NT2/D1 (cell line): ENCODE measurements around the gene FAM13B.
A peak's percentile ranks its signal among the peaks of the same experiment; 100 is the strongest.
"Not testable (repeated sequence)": the region's sequence is repeated elsewhere in the genome, so short reads cannot be mapped to it uniquely, and the experiment has no call there.

Experiments
- DNase-seq: peaks from one replicate; pipeline ENCODE4 v3.0.0-alpha.2; 2011; ENCODE audit warnings: low read depth, low spot score
- H3K27me3 ChIP-seq: 2 replicates; pipeline ENCODE4 v1.6.0; 2011; ENCODE audit warnings: mild to moderate bottlenecking; ENCODE audit not compliant: insufficient read length, insufficient read depth
- H3K36me3 ChIP-seq: 2 replicates; pipeline ENCODE4 v1.6.1; 2011; ENCODE audit warnings: mild to moderate bottlenecking, low read length, mixed read lengths; ENCODE audit not compliant: insufficient read depth, insufficient read length
- H3K4me1 ChIP-seq: 2 replicates; pipeline ENCODE4 v1.5.1; 2011; ENCODE audit not compliant: insufficient read depth, insufficient read length
- H3K4me3 ChIP-seq: 2 replicates; pipeline ENCODE4 v1.5.1; 2011; ENCODE audit warnings: low read depth; ENCODE audit not compliant: insufficient read length
- H3K9ac ChIP-seq: 2 replicates; pipeline ENCODE4 v1.6.0; 2011; ENCODE audit warnings: low read depth; ENCODE audit not compliant: insufficient read length
- H3K9me3 ChIP-seq: 2 replicates; pipeline ENCODE4 v1.5.1; 2011; ENCODE audit warnings: mild to moderate bottlenecking, low read length; ENCODE audit not compliant: insufficient read depth
- SUZ12 ChIP-seq: IDR thresholded peaks from 2 replicates; pipeline ENCODE4 v1.6.1; 2011; ENCODE audit not compliant: insufficient read length, insufficient read depth; ENCODE audit errors: extremely low read depth
- YY1 ChIP-seq: IDR thresholded peaks from 2 replicates; pipeline ENCODE4 v1.6.1; 2011; ENCODE audit not compliant: insufficient read length, insufficient read depth
- ZNF274 ChIP-seq: IDR thresholded peaks from 2 replicates; pipeline ENCODE4 v1.6.1; 2011; ENCODE audit warnings: mild to moderate bottlenecking, low read depth, low read length

The FAM13B gene

DNA sequence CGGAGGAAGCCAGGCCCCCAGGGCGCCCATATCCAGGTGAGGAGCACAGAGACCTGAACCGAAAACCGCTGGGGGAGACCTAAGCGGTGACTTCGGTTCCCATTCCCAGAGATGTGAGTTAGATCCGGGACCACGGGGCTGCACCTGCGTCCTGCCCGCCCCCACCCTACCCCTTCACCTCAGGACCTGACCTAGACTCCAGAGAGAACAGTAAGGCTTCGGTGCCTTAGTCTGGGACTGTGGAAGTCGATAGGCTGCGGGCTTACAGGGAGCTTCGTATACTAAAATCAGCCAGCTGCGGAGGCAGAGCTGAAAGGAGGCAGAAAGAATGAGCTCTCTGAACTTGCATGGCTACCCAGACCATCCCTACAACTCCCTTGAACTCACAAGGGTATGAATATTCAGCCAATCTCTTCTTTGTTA is 518 bp upstream of the FAM13B start:
- TF ChIP-seq YY1: no peak
- TF ChIP-seq SUZ12: no peak
- TF ChIP-seq ZNF274: no peak
- Histone ChIP-seq H3K9me3 (no peaks in the 10 kb centered on the region), H3K4me3 (peak overlapping the region; percentile 75), H3K27me3 (no peaks in the 10 kb centered on the region), H3K9ac (peak overlapping the region; percentile 80), H3K4me1 (no peaks in the 10 kb centered on the region), H3K36me3 (peaks cover 3% of the 10 kb centered on the region)
- DNase-seq: no peak

GRCh38 chr5:138032028-138032571 is 779 bp downstream of the FAM13B start:
- no peaks in the 10 kb centered on the region for H3K9me3 ChIP-seq
- DNase-seq: no peak
- peak overlapping the region; percentile 85 for H3K9ac ChIP-seq
- TF ChIP-seq SUZ12 (no peak), ZNF274 (no peak)
- peaks cover 3% of the 10 kb centered on the region for H3K36me3 ChIP-seq
- H3K4me3 ChIP-seq: peak overlapping the region; percentile 75
- no peaks in the 10 kb centered on the region for H3K4me1 ChIP-seq
- H3K27me3 ChIP-seq: no peaks in the 10 kb centered on the region

DNA sequence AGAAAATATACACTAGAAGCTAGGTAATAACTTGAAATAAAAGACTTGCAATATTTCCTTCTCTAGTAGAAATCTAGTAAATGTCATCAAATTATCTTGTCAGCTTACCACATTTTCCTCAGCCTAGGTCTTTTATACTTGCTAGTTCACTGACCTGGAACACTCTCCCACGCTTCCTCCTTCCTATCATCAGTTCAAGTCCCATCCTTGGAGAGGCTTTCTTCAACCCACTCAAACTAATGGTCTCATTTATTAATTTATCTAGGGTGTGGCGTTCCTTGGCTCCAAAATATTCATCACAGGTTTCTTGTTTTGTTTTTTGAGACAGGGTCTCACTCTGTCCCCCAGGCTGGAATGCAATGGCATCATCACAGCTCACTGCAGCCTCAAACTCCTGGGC is 2.9 kb downstream of the FAM13B start:
- Histone ChIP-seq H3K9ac (no peak overlapping the region), H3K9me3 (no peaks in the 10 kb centered on the region), H3K4me3 (no peak overlapping the region), H3K27me3 (no peaks in the 10 kb centered on the region), H3K36me3 (peaks cover 3% of the 10 kb centered on the region), H3K4me1 (no peaks in the 10 kb centered on the region)
- TF ChIP-seq SUZ12 (no peak), ZNF274 (no peak), YY1 (no peak)
- no peak for DNase-seq

GRCh38 chr5:138029501-138029900 is 3.4 kb downstream of the FAM13B start:
- no peak overlapping the region for H3K9ac ChIP-seq
- H3K27me3 ChIP-seq: no peaks in the 10 kb centered on the region
- H3K36me3 ChIP-seq: peaks cover 3% of the 10 kb centered on the region
- TF ChIP-seq ZNF274 (no peak), SUZ12 (no peak), YY1 (no peak)
- H3K4me3 ChIP-seq: no peak overlapping the region
- H3K4me1 ChIP-seq: no peaks in the 10 kb centered on the region
- no peaks in the 10 kb centered on the region for H3K9me3 ChIP-seq
- DNase-seq: no peak

- no peak for TF ChIP-seq SUZ12
- TF ChIP-seq YY1: no peak
- TF ChIP-seq ZNF274: no peak
- peaks cover 3% of the 10 kb centered on the region for H3K36me3 ChIP-seq
- DNase-seq: no peak
- H3K27me3 ChIP-seq: no peaks in the 10 kb centered on the region
- H3K9me3 ChIP-seq: no peaks in the 10 kb centered on the region
- no peak overlapping the region for H3K4me3 ChIP-seq
- no peaks in the 10 kb centered on the region for H3K4me1 ChIP-seq
- H3K9ac ChIP-seq: no peak overlapping the region
These were observed 3.9 kb downstream of the FAM13B start for GRCh38 chr5:138028971-138029365.

DNA sequence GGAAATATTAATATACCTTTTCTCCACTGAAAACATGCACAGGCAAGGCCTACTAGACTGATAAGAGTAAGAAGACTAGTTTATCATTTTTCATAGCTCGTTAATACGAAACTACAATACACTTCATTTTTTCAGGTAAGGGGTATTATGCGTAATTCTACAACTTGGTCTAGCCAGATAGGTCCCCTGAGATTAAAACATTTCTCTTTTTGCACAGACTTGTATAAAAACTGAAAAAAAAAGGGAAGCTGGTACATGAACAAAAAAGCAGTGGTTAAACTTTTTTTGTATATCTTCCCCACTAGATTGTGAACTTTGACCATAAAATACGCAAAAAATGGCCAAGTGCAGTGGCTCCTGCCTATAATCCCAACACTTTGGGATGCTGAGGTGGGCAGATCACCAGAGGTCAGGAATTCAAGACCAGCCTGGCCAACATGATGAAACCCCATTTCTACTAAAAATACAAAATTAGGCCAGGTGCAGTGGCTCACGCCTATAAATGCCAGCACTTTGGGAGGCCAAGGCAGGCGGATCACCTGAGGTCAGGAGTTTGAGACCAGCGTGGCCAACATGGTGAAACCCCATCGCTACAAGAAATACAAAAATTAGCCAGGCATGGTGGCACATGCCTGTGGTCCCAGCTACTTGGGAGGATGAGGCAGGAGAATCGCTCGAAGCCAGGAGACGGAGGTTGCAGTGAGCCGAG is 4.5 kb downstream of the FAM13B start:
- not testable (repeated sequence) for DNase-seq, H3K36me3 ChIP-seq, H3K4me1 ChIP-seq, H3K4me3 ChIP-seq, H3K9me3 ChIP-seq, H3K27me3 ChIP-seq, H3K9ac ChIP-seq

DNA sequence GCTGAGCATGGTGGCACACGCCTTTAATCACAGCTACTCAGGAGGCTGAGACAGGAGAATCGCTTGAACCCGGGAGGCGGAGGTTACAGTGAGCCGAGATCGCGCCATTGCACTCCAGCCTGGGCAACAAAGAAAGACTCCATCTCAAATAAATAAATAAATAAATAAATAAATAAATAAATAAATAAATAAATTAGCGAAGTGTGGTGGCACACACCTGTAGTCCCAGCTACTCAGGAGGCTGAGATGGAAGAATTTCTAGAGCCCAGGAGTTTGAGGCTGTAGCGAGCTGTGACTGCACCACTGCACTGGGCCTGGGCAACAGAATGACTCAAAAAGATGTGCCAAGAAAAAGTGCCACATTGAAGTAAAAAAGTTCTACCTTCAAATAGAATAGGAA is 6.1 kb downstream of the FAM13B start:
- not testable (repeated sequence) for H3K36me3 ChIP-seq, H3K4me1 ChIP-seq, H3K4me3 ChIP-seq, H3K9ac ChIP-seq, H3K27me3 ChIP-seq, DNase-seq, H3K9me3 ChIP-seq

- no peak for DNase-seq
- Histone ChIP-seq H3K4me3 (no peak overlapping the region), H3K4me1 (no peaks in the 10 kb centered on the region), H3K27me3 (no peaks in the 10 kb centered on the region), H3K9me3 (no peaks in the 10 kb centered on the region), H3K36me3 (peaks cover 12% of the 10 kb centered on the region), H3K9ac (no peak overlapping the region)
- TF ChIP-seq SUZ12 (no peak), ZNF274 (no peak), YY1 (no peak)
These were observed 7.6 kb downstream of the FAM13B start for GRCh38 chr5:138025285-138025684.
